GM19240 (cell line): ENCODE results near the gene MPV17.
"Not testable (repeated sequence)": the region's sequence is repeated elsewhere in the genome, so short reads cannot be mapped to it uniquely, and the experiment has no call there.

Experiments used
- DNase-seq: peaks from one replicate; pipeline ENCODE4 v3.0.0; 2011; ENCODE audit warnings: low spot score; ENCODE audit not compliant: insufficient read length

Gene MPV17

GRCh38 chr2:27300606-27301005 is 22.3 kb downstream of the MPV17 start:
- not testable (repeated sequence) for DNase-seq

- no peak for DNase-seq
Measured at GRCh38 chr2:27298391-27299080, 24.4 kb downstream of the MPV17 start.

- no peak for DNase-seq
Measured at GRCh38 chr2:27297195-27297594, 25.7 kb downstream of the MPV17 start.

- no peak for DNase-seq
Measured at GRCh38 chr2:27296481-27296880, 26.4 kb downstream of the MPV17 start.

GRCh38 chr2:27294928-27295327 is 28.0 kb downstream of the MPV17 start:
- DNase-seq: no peak

GRCh38 chr2:27291865-27292264 is 31.0 kb downstream of the MPV17 start:
- DNase-seq: no peak

GRCh38 chr2:27290549-27290948 is 32.3 kb downstream of the MPV17 start:
- DNase-seq: no peak

- DNase-seq: no peak
Measured at GRCh38 chr2:27288610-27289009, 34.3 kb downstream of the MPV17 start.

GRCh38 chr2:27285481-27285880 is 37.4 kb downstream of the MPV17 start:
- DNase-seq: no peak

GRCh38 chr2:27284996-27285395 is 37.9 kb downstream of the MPV17 start:
- DNase-seq: no peak

GRCh38 chr2:27282892-27283291 is 40.0 kb downstream of the MPV17 start:
- no peak for DNase-seq

GRCh38 chr2:27281855-27282559 is 40.9 kb downstream of the MPV17 start, which contains the start of gene TRIM54:
TRIM54 (plus strand) TSS chr2:27282429; CDS start chr2:27282732, 303 bp downstream.
- no peak for DNase-seq

GRCh38 chr2:27281442-27281841 is 41.5 kb downstream of the MPV17 start:
- DNase-seq: no peak

- DNase-seq: no peak
Measured at GRCh38 chr2:27280826-27281225, 42.1 kb downstream of the MPV17 start.

- DNase-seq: no peak
Measured at GRCh38 chr2:27278010-27278409, 44.9 kb downstream of the MPV17 start.

- DNase-seq: no peak
Measured at GRCh38 chr2:27275211-27276150, 47.4 kb downstream of the MPV17 start, which contains the start of gene DNAJC5G. DNAJC5G (plus strand) TSS chr2:27275433; CDS start chr2:27276729, 1,296 bp downstream.

GRCh38 chr2:27272537-27273522 is 50.1 kb downstream of the MPV17 start:
- DNase-seq: not testable (repeated sequence)

GRCh38 chr2:27271631-27272340 is 51.1 kb downstream of the MPV17 start:
- DNase-seq: no peak

GRCh38 chr2:27270670-27271069 is 52.2 kb downstream of the MPV17 start:
- DNase-seq: no peak

- no peak for DNase-seq
Measured at GRCh38 chr2:27270131-27270530, 52.8 kb downstream of the MPV17 start.
